IMR-90 (cell line): Measurements from ENCODE around the gene PKM. TPM values are rescaled to one million over a fixed set of nuclear protein-coding genes. Genes with fewer than 3 reads are reported as not detected.

ENCODE experiments used
- ATAC-seq: fragments of 200-7000 bp; cut with Tn5 transposase; 2 replicates; pipeline ENCODE4 v1.9.1; 2020; ENCODE audit warnings: low read depth, mild to moderate bottlenecking, moderate library complexity
- BruUV-seq: library from RNA; stranded (reverse); fragments of 400-500 nt; replicated peaks from 2 replicates; lab custom pipeline; 2021; lab: Mats Ljungman, UMichigan
- CTCF ChIA-PET: fragments of 300-600 bp; formaldehyde crosslinking; extraction: SDS; loops from one replicate; lab custom pipeline; 2021; ENCODE audit warnings: antibody characterized with exemption; lab: Yijun Ruan, JAX
- POLR2A ChIA-PET: fragments of 300-600 bp; sonication (Branson Sonifier 250); formaldehyde crosslinking; loops from one replicate; lab custom pipeline; 2022; ENCODE audit warnings: antibody characterized with exemption; ENCODE audit not compliant: unreplicated experiment; lab: Charles Lee
- DNase-seq: peaks from one replicate; pipeline ENCODE4 v3.0.0; 2013
- H2AFZ ChIP-seq: replicated peaks from 2 replicates; pipeline ENCODE3; 2013; ENCODE audit warnings: low read length, mild to moderate bottlenecking; ENCODE audit not compliant: poor library complexity
- H2AK5ac ChIP-seq: 2 replicates; pipeline ENCODE4 v1.6.1; 2013; ENCODE audit warnings: low read depth, low read length, inconsistent platforms
- H2AK9ac ChIP-seq: replicated peaks from 2 replicates; pipeline ENCODE3; 2013; ENCODE audit warnings: mild to moderate bottlenecking, low read depth, low read length, moderate library complexity; ENCODE audit not compliant: poor library complexity
- H2BK120ac ChIP-seq: 2 replicates; pipeline ENCODE4 v1.6.1; 2013; ENCODE audit warnings: low read depth, low read length, inconsistent platforms
- H2BK15ac ChIP-seq: 3 replicates; pipeline ENCODE4 v1.6.1; 2013; ENCODE audit warnings: low read depth, low read length, inconsistent platforms
- H2BK20ac ChIP-seq: 2 replicates; pipeline ENCODE4 v1.6.1; 2013; ENCODE audit warnings: low read depth, mild to moderate bottlenecking, inconsistent platforms, low read length, moderate library complexity
- H2BK5ac ChIP-seq: 2 replicates; pipeline ENCODE4 v1.6.1; 2013; ENCODE audit warnings: mild to moderate bottlenecking, low read depth, low read length, inconsistent platforms; ENCODE audit not compliant: poor library complexity, severe bottlenecking
- H3K14ac ChIP-seq: replicated peaks from 2 replicates; pipeline ENCODE4 v1.6.1; 2013; ENCODE audit warnings: low read depth, low read length, inconsistent platforms
- H3K18ac ChIP-seq: 2 replicates; pipeline ENCODE4 v1.6.1; 2013; ENCODE audit warnings: low read depth, low read length, control low read depth
- H3K23ac ChIP-seq: 2 replicates; pipeline ENCODE4 v1.6.1; 2013; ENCODE audit warnings: low read depth, low read length, inconsistent platforms
- H3K27ac ChIP-seq: 2 replicates; pipeline ENCODE4 v1.5.1; 2013; ENCODE audit warnings: mild to moderate bottlenecking, control low read depth, low read length; ENCODE audit not compliant: insufficient read depth
- H3K27me3 ChIP-seq: 2 replicates; pipeline ENCODE4 v1.6.1; 2013; ENCODE audit warnings: low read length; ENCODE audit not compliant: control insufficient read depth, insufficient read depth
- H3K36me3 ChIP-seq: 2 replicates; pipeline ENCODE4 v1.6.1; 2013; ENCODE audit warnings: low read length, mixed read lengths; ENCODE audit not compliant: control insufficient read depth, insufficient read depth
- H3K4ac ChIP-seq: 2 replicates; pipeline ENCODE4 v1.6.1; 2013; ENCODE audit warnings: low read depth, low read length, inconsistent platforms
- H3K4me1 ChIP-seq: 2 replicates; pipeline ENCODE4 v1.6.1; 2013; ENCODE audit warnings: low read length, mixed read lengths; ENCODE audit not compliant: control insufficient read depth, insufficient read depth
- H3K4me2 ChIP-seq: 2 replicates; pipeline ENCODE4 v1.6.1; 2013; ENCODE audit warnings: low read depth, mild to moderate bottlenecking, control low read depth, low read length, moderate library complexity
- H3K4me3 ChIP-seq: 2 replicates; pipeline ENCODE4 v1.5.1; 2013; ENCODE audit warnings: low read depth, mild to moderate bottlenecking, control low read depth, low read length, moderate library complexity; ENCODE audit not compliant: insufficient read depth
- H3K56ac ChIP-seq: 2 replicates; pipeline ENCODE4 v1.6.1; 2013; ENCODE audit warnings: low read length, inconsistent platforms; ENCODE audit not compliant: insufficient read depth; ENCODE audit errors: extremely low read depth
- H3K79me1 ChIP-seq, 2 experiments: 2 replicates each; pipeline ENCODE4 v1.6.1; 2013; ENCODE audit warnings: low read length in 2 of 2, inconsistent platforms in 1 of 2, low read depth in 1 of 2
- H3K9ac ChIP-seq: 2 replicates; pipeline ENCODE4 v1.6.1; 2013; ENCODE audit warnings: low read depth, low read length, control low read depth
- H3K9me1 ChIP-seq: 2 replicates; pipeline ENCODE4 v1.6.1; 2013; ENCODE audit warnings: low read length, inconsistent platforms; ENCODE audit not compliant: insufficient read depth
- H3K9me3 ChIP-seq: 2 replicates; pipeline ENCODE4 v1.6.1; 2013; ENCODE audit warnings: low read length; ENCODE audit not compliant: control insufficient read depth, insufficient read depth
- H4K20me1 ChIP-seq: 2 replicates; pipeline ENCODE4 v1.6.1; 2013; ENCODE audit warnings: low read length, inconsistent platforms; ENCODE audit not compliant: insufficient read depth
- H4K5ac ChIP-seq: 2 replicates; pipeline ENCODE4 v1.6.1; 2013; ENCODE audit warnings: mild to moderate bottlenecking, low read depth, low read length, control low read depth
- H4K8ac ChIP-seq, 2 experiments: 2 replicates each; pipeline ENCODE4 v1.6.1; 2013; ENCODE audit warnings: low read depth in 2 of 2, low read length in 2 of 2, control low read depth in 1 of 2, inconsistent platforms in 1 of 2
- H4K91ac ChIP-seq: 2 replicates; pipeline ENCODE4 v1.6.1; 2013; ENCODE audit warnings: low read depth, low read length, inconsistent platforms; ENCODE audit not compliant: insufficient read depth
- ELK1 ChIP-seq: fragments of 150-350 bp; IDR thresholded peaks from 2 replicates; pipeline ENCODE4 v1.6.1; 2016; ENCODE audit warnings: low read depth, mild to moderate bottlenecking, low read length, moderate library complexity, borderline replicate concordance
- MAFK ChIP-seq: IDR thresholded peaks from 2 replicates; pipeline ENCODE4 v1.6.1; 2012; ENCODE audit warnings: low read depth, low read length, improper control_type of control experiment
- MAZ ChIP-seq: IDR thresholded peaks from 2 replicates; pipeline ENCODE4 v1.6.1; 2012; ENCODE audit warnings: low read depth, mild to moderate bottlenecking, low read length, improper control_type of control experiment, moderate library complexity, borderline replicate concordance
- RAD21 ChIP-seq: IDR thresholded peaks from 2 replicates; pipeline ENCODE4 v1.6.1; 2012; ENCODE audit warnings: low read length, improper control_type of control experiment
- SMC3 ChIP-seq: fragments of 150-350 bp; IDR thresholded peaks from 2 replicates; pipeline ENCODE4 v1.6.1; 2016; ENCODE audit warnings: low read depth, mild to moderate bottlenecking, antibody characterized with exemption, low read length, moderate library complexity
- WGBS, 2 experiments: methylation state at CpG; one replicate each; pipeline versions ENCODE4 v1.1.5 to v1.1.7; 2013; ENCODE audit warnings: missing lambda C conversion rate in 2 of 2; ENCODE audit not compliant: insufficient read length in 1 of 2; ENCODE audit errors: extremely low coverage in 2 of 2; 5-methylcytosine and 5-hydroxymethylcytosine counted together
- dilution Hi-C: fragments of 300-500 bp; cut with HindIII; formaldehyde crosslinking; loops from one replicate; pipeline ENCODE4 v1.14.3; 2018; ENCODE audit warnings: low sequenced_read_pairs; ENCODE audit not compliant: unreplicated experiment
- in situ Hi-C: fragments of 300-500 bp; cut with MboI; formaldehyde crosslinking; loops from 3 replicates; pipeline ENCODE4 v1.14.3; 2019; ENCODE audit warnings: low sequenced_read_pairs, inconsistent platforms, mixed read lengths
- intact Hi-C: fragments of 100-400 bp; cut with micrococcal nuclease; formaldehyde crosslinking; loops from 2 replicates; pipeline ENCODE4 v1.10.0; 2022
- polyA plus RNA-seq, 3 experiments: library from polyadenylated mRNA; depleted of rRNA; stranded (reverse); fragments of >200 nt; gene quantifications; 2 replicates each; pipeline ENCODE4 v1.2.3, GENCODE V29; 2012; ENCODE audit warnings: low replicate concordance in 1 of 3
- total RNA-seq: library from RNA; depleted of rRNA; stranded (reverse); fragments of >200 nt; gene quantifications from 2 replicates; pipeline ENCODE4 v1.2.3, GENCODE V29; 2012

PKM gene
- total and polyA plus RNA-seq, 2 of the 4 experiments (the other 2 are of a cell fraction) = 2,219 to 3,859 TPM

- no peak overlapping the region for H3K23ac ChIP-seq
- BruUV-seq = no TSS peak
- H2BK15ac ChIP-seq = no peak overlapping the region
- H3K4me2 ChIP-seq = no peak overlapping the region
- H3K36me3 ChIP-seq = no peaks in the 10 kb centered on the region
- WGBS, 2 experiments = no CpG with 5 or more reads among the region's 6 CpGs
- no peak overlapping the region for H4K8ac ChIP-seq
- H3K27me3 ChIP-seq = peaks cover 46% of the 10 kb centered on the region
- no peak overlapping the region for H3K14ac ChIP-seq
- dilution Hi-C loops = no loop called here
- H2BK5ac ChIP-seq = no peak overlapping the region
- H2BK120ac ChIP-seq = no peak overlapping the region
- H4K5ac ChIP-seq = no peak overlapping the region
- no peak for DNase-seq
- CTCF ChIA-PET = interaction anchor here (0.8 kb wide), 1 partner anchor 359 kb away, joined by 3 read pairs; no protein-coding TSS in a partner anchor
- H3K9me1 ChIP-seq = no peaks in the 10 kb centered on the region
- H3K18ac ChIP-seq = no peak overlapping the region
- in situ Hi-C loops = no loop called here
- POLR2A ChIA-PET = interaction anchor here (0.9 kb wide), 1 partner anchor 19 kb away, joined by 4 read pairs; no protein-coding TSS in a partner anchor
- no peaks in the 10 kb centered on the region for H3K9me3 ChIP-seq
- no peak overlapping the region for H3K4me3 ChIP-seq
- H3K4me1 ChIP-seq = no peaks in the 10 kb centered on the region
- no peak overlapping the region for H3K9ac ChIP-seq
- no peak overlapping the region for H3K4ac ChIP-seq
- no peak overlapping the region for H2AK5ac ChIP-seq
- no peak overlapping the region for H4K91ac ChIP-seq
- intact Hi-C loops = no loop called here
- no peaks in the 10 kb centered on the region for H3K79me1 ChIP-seq
- H2AFZ ChIP-seq = peak overlapping the region; percentile 5
- no peak overlapping the region for H2AK9ac ChIP-seq
- no peak for TF ChIP-seq ELK1
- no peak for TF ChIP-seq SMC3
- no peak for TF ChIP-seq MAFK
- no peak for TF ChIP-seq MAZ
- TF ChIP-seq RAD21 = no peak
- ATAC-seq = no peak
- H2BK20ac ChIP-seq = no peak overlapping the region
- H3K27ac ChIP-seq = no peak overlapping the region
- no peaks in the 10 kb centered on the region for H4K20me1 ChIP-seq
- H3K56ac ChIP-seq = no peak overlapping the region
These were observed 54.8 kb downstream of the PKM start for GRCh38 chr15:72176159-72176558.
